ENCODE data around the gene USP3. TPM values are rescaled to one million over a fixed set of nuclear protein-coding genes. Genes with fewer than 3 reads are reported as not detected.

Gene USP3
- total RNA-seq, 1 donor from 2014 or later: 58.1 TPM

- intact Hi-C loops (cut with micrococcal nuclease): no loop called here
Observed at GRCh38 chr15:63582179-63582578, 77.8 kb downstream of the USP3 start.

- intact Hi-C loops (cut with micrococcal nuclease): no loop called here
Observed at GRCh38 chr15:63582718-63583426, 78.5 kb downstream of the USP3 start.

- intact Hi-C loops (cut with micrococcal nuclease): no loop called here
Observed at GRCh38 chr15:63586790-63587189, 82.4 kb downstream of the USP3 start.

- intact Hi-C loops (cut with micrococcal nuclease): no loop called here
Observed at GRCh38 chr15:63587527-63587926, 83.1 kb downstream of the USP3 start.

GRCh38 chr15:63588826-63589225, 84.4 kb downstream of the USP3 start:
- intact Hi-C loops (cut with micrococcal nuclease): no loop called here

- intact Hi-C loops (cut with micrococcal nuclease): loop anchor here (10.0 kb wide), 1 partner anchor 309 kb away; no protein-coding TSS in a partner anchor
Observed at GRCh38 chr15:63593705-63594671, 89.6 kb downstream of the USP3 start.

GRCh38 chr15:63595065-63595464, 90.7 kb downstream of the USP3 start:
- intact Hi-C loops (cut with micrococcal nuclease): loop anchor here (10.0 kb wide), 1 partner anchor 310 kb away; no protein-coding TSS in a partner anchor

- intact Hi-C loops (cut with micrococcal nuclease): loop anchor here (10.0 kb wide), 1 partner anchor 311 kb away; no protein-coding TSS in a partner anchor
Observed at GRCh38 chr15:63595688-63596087, 91.3 kb downstream of the USP3 start.

- intact Hi-C loops (cut with micrococcal nuclease): loop anchor here (10.0 kb wide), 1 partner anchor 312 kb away; no protein-coding TSS in a partner anchor
Observed at GRCh38 chr15:63596676-63597037, 92.3 kb downstream of the USP3 start.

- intact Hi-C loops (cut with micrococcal nuclease): loop anchor here (10.0 kb wide), 1 partner anchor 312 kb away; no protein-coding TSS in a partner anchor
Observed at GRCh38 chr15:63597038-63597790, 92.8 kb downstream of the USP3 start, which contains the start of gene FBXL22. FBXL22 (plus strand) TSS chr15:63597387; CDS start chr15:63597393, 6 bp downstream.

- intact Hi-C loops (cut with micrococcal nuclease): loop anchor here (10.0 kb wide), 1 partner anchor 313 kb away; no protein-coding TSS in a partner anchor
Observed at GRCh38 chr15:63597821-63598220, 93.4 kb downstream of the USP3 start.

GRCh38 chr15:63598473-63599400, 94.3 kb downstream of the USP3 start:
- intact Hi-C loops (cut with micrococcal nuclease): loop anchor here (10.0 kb wide), 1 partner anchor 314 kb away; no protein-coding TSS in a partner anchor

GRCh38 chr15:63599401-63600000, 95.1 kb downstream of the USP3 start:
- intact Hi-C loops (cut with micrococcal nuclease): loop anchor here (10.0 kb wide), 1 partner anchor 315 kb away; no protein-coding TSS in a partner anchor

- intact Hi-C loops (cut with micrococcal nuclease): loop anchor here (2.0 kb wide), 3 partner anchors 95 to 493 kb away; partner anchors contain the start of genes CIAO2A and USP3
Observed at GRCh38 chr15:63600001-63600615, 95.7 kb downstream of the USP3 start.

- intact Hi-C loops (cut with micrococcal nuclease): loop anchor here (2.0 kb wide), 3 partner anchors 96 to 492 kb away; partner anchors contain the start of genes CIAO2A and USP3
Observed at GRCh38 chr15:63600616-63601025, 96.2 kb downstream of the USP3 start.

- intact Hi-C loops (cut with micrococcal nuclease): loop anchor here (2.0 kb wide), 3 partner anchors 96 to 492 kb away; partner anchors contain the start of genes CIAO2A and USP3
Observed at GRCh38 chr15:63601026-63601703, 96.8 kb downstream of the USP3 start.

- intact Hi-C loops (cut with micrococcal nuclease): loop anchor here (2.0 kb wide), 3 partner anchors 97 to 491 kb away; partner anchors contain the start of genes CIAO2A and USP3
Observed at GRCh38 chr15:63601704-63602185, 97.4 kb downstream of the USP3 start.

- intact Hi-C loops (cut with micrococcal nuclease): no loop called here
Observed at GRCh38 chr15:63602595-63602994, 98.2 kb downstream of the USP3 start.
